ENCODE results near the gene USE1.
A peak's percentile ranks its signal among the peaks of the same experiment; 100 is the strongest.

Gene USE1

GRCh38 chr19:17225053-17225452 is 9.9 kb downstream of the USE1 start:
- Histone ChIP-seq H3K27ac (ENCODE audit: low read depth, low read length, severe bottlenecking) (no peak overlapping the region), H3K4me1 (ENCODE audit: control insufficient read depth, insufficient read depth, low read length, poor library complexity, severe bottlenecking) (peaks cover 6% of the 10 kb centered on the region), H3K4me3 (ENCODE audit: extremely low read depth, insufficient read depth, low read length, poor library complexity, severe bottlenecking) (no peak overlapping the region), H3K36me3 (ENCODE audit: control insufficient read depth, insufficient read depth, low read length) (peaks cover under 1% of the 10 kb centered on the region), H3K9me3 (ENCODE audit: control insufficient read depth, low read length) (no peaks in the 10 kb centered on the region)
- WGBS, 2 experiments (ENCODE audit: insufficient coverage in 2 of 2) = 93 to 98% methylated on average over 5 to 8 of the region's 10 CpGs

- Histone ChIP-seq H3K4me3 (ENCODE audit: extremely low read depth, insufficient read depth, low read length, poor library complexity, severe bottlenecking) (peak within 1 kb of the TSS; percentile 65), H3K4me1 (ENCODE audit: control insufficient read depth, insufficient read depth, low read length, poor library complexity, severe bottlenecking) (peaks cover 3% of the 10 kb centered on the region), H3K9me3 (ENCODE audit: control insufficient read depth, low read length) (no peaks in the 10 kb centered on the region), H3K27ac (ENCODE audit: low read depth, low read length, severe bottlenecking) (peak within 1 kb of the TSS; percentile 92), H3K36me3 (ENCODE audit: control insufficient read depth, insufficient read depth, low read length) (peaks cover 7% of the 10 kb centered on the region)
- WGBS, 2 experiments (ENCODE audit: insufficient coverage in 2 of 2) = 0 to 1% methylated on average over 64 to 68 of the region's 90 CpGs
Measured at GRCh38 chr19:17226002-17226933, 11.1 kb downstream of the USE1 start, which contains the start of gene OCEL1. Gene OCEL1 (plus strand): TSS chr19:17226226. CDS start chr19:17226248, 22 bp downstream.

GRCh38 chr19:17227798-17228367 is 12.7 kb downstream of the USE1 start:
- WGBS, 2 experiments (ENCODE audit: insufficient coverage in 2 of 2) = 75 to 76% methylated on average over 11 to 12 of the region's 13 CpGs
- peaks cover 3% of the 10 kb centered on the region for H3K4me1 ChIP-seq (ENCODE audit: control insufficient read depth, insufficient read depth, low read length, poor library complexity, severe bottlenecking)

GRCh38 chr19:17229890-17230289 is 14.7 kb downstream of the USE1 start:
- 87 to 91% methylated on average over 3 of the region's 3 CpGs for WGBS, 2 experiments (ENCODE audit: insufficient coverage in 2 of 2)
- peaks cover 40% of the 10 kb centered on the region for H3K36me3 ChIP-seq (ENCODE audit: control insufficient read depth, insufficient read depth, low read length)
- H3K4me3 ChIP-seq (ENCODE audit: extremely low read depth, insufficient read depth, low read length, poor library complexity, severe bottlenecking) = no peak overlapping the region
- H3K4me1 ChIP-seq (ENCODE audit: control insufficient read depth, insufficient read depth, low read length, poor library complexity, severe bottlenecking) = peaks cover 10% of the 10 kb centered on the region
- H3K27ac ChIP-seq (ENCODE audit: low read depth, low read length, severe bottlenecking) = no peak overlapping the region
- no peaks in the 10 kb centered on the region for H3K9me3 ChIP-seq (ENCODE audit: control insufficient read depth, low read length)

More at GRCh38 chr19:17227798-17228367, 12.7 kb downstream of the USE1 start:
- Histone ChIP-seq H3K27ac (ENCODE audit: low read depth, low read length, severe bottlenecking) (no peak overlapping the region), H3K9me3 (ENCODE audit: control insufficient read depth, low read length) (no peaks in the 10 kb centered on the region), H3K36me3 (ENCODE audit: control insufficient read depth, insufficient read depth, low read length) (peaks cover 24% of the 10 kb centered on the region), H3K4me3 (ENCODE audit: extremely low read depth, insufficient read depth, low read length, poor library complexity, severe bottlenecking) (no peak overlapping the region)

- peaks cover 52% of the 10 kb centered on the region for H3K36me3 ChIP-seq (ENCODE audit: control insufficient read depth, insufficient read depth, low read length)
- WGBS, 2 experiments (ENCODE audit: insufficient coverage in 2 of 2) = 96 to 97% methylated on average over 10 to 25 of the region's 25 CpGs
- peaks cover 19% of the 10 kb centered on the region for H3K4me1 ChIP-seq (ENCODE audit: control insufficient read depth, insufficient read depth, low read length, poor library complexity, severe bottlenecking)
Measured at GRCh38 chr19:17232258-17232657, 17.1 kb downstream of the USE1 start.

GRCh38 chr19:17234911-17235299 is 19.7 kb downstream of the USE1 start:
- Histone ChIP-seq H3K27ac (ENCODE audit: low read depth, low read length, severe bottlenecking) (peak overlapping the region; percentile 67), H3K36me3 (ENCODE audit: control insufficient read depth, insufficient read depth, low read length) (peaks cover 69% of the 10 kb centered on the region), H3K9me3 (ENCODE audit: control insufficient read depth, low read length) (no peaks in the 10 kb centered on the region), H3K4me1 (ENCODE audit: control insufficient read depth, insufficient read depth, low read length, poor library complexity, severe bottlenecking) (peaks cover 16% of the 10 kb centered on the region), H3K4me3 (ENCODE audit: extremely low read depth, insufficient read depth, low read length, poor library complexity, severe bottlenecking) (peak overlapping the region; percentile 44)
- WGBS, 2 experiments (ENCODE audit: insufficient coverage in 2 of 2) = 5 to 8% methylated on average over 4 to 6 of the region's 11 CpGs

More at GRCh38 chr19:17232258-17232657, 17.1 kb downstream of the USE1 start:
- Histone ChIP-seq H3K9me3 (ENCODE audit: control insufficient read depth, low read length) (no peaks in the 10 kb centered on the region), H3K4me3 (ENCODE audit: extremely low read depth, insufficient read depth, low read length, poor library complexity, severe bottlenecking) (no peak overlapping the region), H3K27ac (ENCODE audit: low read depth, low read length, severe bottlenecking) (no peak overlapping the region)

GRCh38 chr19:17235300-17235970 is 20.3 kb downstream of the USE1 start:
- Histone ChIP-seq H3K9me3 (ENCODE audit: control insufficient read depth, low read length) (no peaks in the 10 kb centered on the region), H3K27ac (ENCODE audit: low read depth, low read length, severe bottlenecking) (peak overlapping the region; percentile 67), H3K36me3 (ENCODE audit: control insufficient read depth, insufficient read depth, low read length) (peaks cover 75% of the 10 kb centered on the region), H3K4me1 (ENCODE audit: control insufficient read depth, insufficient read depth, low read length, poor library complexity, severe bottlenecking) (peaks cover 16% of the 10 kb centered on the region), H3K4me3 (ENCODE audit: extremely low read depth, insufficient read depth, low read length, poor library complexity, severe bottlenecking) (peak overlapping the region; percentile 44)
- WGBS, 2 experiments (ENCODE audit: insufficient coverage in 2 of 2) = 2 to 3% methylated on average over 58 to 70 of the region's 80 CpGs

- no peaks in the 10 kb centered on the region for H3K9me3 ChIP-seq (ENCODE audit: control insufficient read depth, low read length)
- H3K36me3 ChIP-seq (ENCODE audit: control insufficient read depth, insufficient read depth, low read length) = peaks cover 76% of the 10 kb centered on the region
- 0% methylated on average over 5 of the region's 27 CpGs; no CpG with 5 or more reads in 1 of the 2 experiments for WGBS, 2 experiments (ENCODE audit: insufficient coverage in 2 of 2)
- H3K27ac ChIP-seq (ENCODE audit: low read depth, low read length, severe bottlenecking) = peak overlapping the region; percentile 67
- peak overlapping the region; percentile 44 for H3K4me3 ChIP-seq (ENCODE audit: extremely low read depth, insufficient read depth, low read length, poor library complexity, severe bottlenecking)
- peaks cover 16% of the 10 kb centered on the region for H3K4me1 ChIP-seq (ENCODE audit: control insufficient read depth, insufficient read depth, low read length, poor library complexity, severe bottlenecking)
Measured at GRCh38 chr19:17235971-17236777, 21.0 kb downstream of the USE1 start.

- WGBS, 2 experiments (ENCODE audit: insufficient coverage in 2 of 2) = 97 to 99% methylated on average over 15 to 17 of the region's 18 CpGs
- Histone ChIP-seq H3K4me1 (ENCODE audit: control insufficient read depth, insufficient read depth, low read length, poor library complexity, severe bottlenecking) (peaks cover 16% of the 10 kb centered on the region), H3K4me3 (ENCODE audit: extremely low read depth, insufficient read depth, low read length, poor library complexity, severe bottlenecking) (no peak overlapping the region), H3K9me3 (ENCODE audit: control insufficient read depth, low read length) (no peaks in the 10 kb centered on the region), H3K36me3 (ENCODE audit: control insufficient read depth, insufficient read depth, low read length) (peaks cover 71% of the 10 kb centered on the region), H3K27ac (ENCODE audit: low read depth, low read length, severe bottlenecking) (peak overlapping the region; percentile 36)
Measured at GRCh38 chr19:17236811-17237543, 21.8 kb downstream of the USE1 start.

Measured in mesodermal cell (in vitro differentiated cells).